ENCODE measurements around the gene CBY2.
"Not testable (repeated sequence)": the region's sequence is repeated elsewhere in the genome, so short reads cannot be mapped to it uniquely, and the experiment has no call there.

CBY2 gene, protein sequence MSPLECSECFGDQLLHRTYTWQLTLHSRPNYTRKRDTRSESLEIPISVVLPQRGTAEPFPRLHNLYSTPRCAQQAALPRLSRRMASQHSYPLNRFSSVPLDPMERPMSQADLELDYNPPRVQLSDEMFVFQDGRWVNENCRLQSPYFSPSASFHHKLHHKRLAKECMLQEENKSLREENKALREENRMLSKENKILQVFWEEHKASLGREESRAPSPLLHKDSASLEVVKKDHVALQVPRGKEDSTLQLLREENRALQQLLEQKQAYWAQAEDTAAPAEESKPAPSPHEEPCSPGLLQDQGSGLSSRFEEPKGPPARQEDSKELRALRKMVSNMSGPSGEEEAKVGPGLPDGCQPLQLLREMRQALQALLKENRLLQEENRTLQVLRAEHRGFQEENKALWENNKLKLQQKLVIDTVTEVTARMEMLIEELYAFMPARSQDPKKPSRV

DNA sequence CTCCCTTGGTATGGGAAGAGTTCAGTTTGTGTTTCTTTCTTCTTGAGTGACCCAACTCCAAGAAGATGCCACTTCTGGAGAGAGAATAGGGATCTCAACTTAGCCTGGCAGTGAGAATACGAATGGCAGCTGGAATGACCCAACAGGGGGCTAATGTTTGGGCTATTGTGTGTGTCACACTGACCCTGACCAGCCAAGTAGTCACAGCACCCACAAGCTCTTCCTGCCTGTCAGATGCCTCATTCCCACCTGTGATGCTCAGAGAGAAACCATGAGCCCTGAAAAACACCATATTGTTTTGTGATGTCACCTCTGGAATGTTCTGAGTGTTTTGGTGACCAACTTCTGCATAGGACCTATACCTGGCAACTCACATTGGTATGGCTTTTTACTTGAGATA, at the start of gene CBY2:
Gene CBY2, plus strand, starts transcription at position 233 of the 400 bp plus-strand sequence. Its CDS starts 71 bp downstream, at position 304.
- DNase-seq (ENCODE audit: low spot score): no peak

DNA sequence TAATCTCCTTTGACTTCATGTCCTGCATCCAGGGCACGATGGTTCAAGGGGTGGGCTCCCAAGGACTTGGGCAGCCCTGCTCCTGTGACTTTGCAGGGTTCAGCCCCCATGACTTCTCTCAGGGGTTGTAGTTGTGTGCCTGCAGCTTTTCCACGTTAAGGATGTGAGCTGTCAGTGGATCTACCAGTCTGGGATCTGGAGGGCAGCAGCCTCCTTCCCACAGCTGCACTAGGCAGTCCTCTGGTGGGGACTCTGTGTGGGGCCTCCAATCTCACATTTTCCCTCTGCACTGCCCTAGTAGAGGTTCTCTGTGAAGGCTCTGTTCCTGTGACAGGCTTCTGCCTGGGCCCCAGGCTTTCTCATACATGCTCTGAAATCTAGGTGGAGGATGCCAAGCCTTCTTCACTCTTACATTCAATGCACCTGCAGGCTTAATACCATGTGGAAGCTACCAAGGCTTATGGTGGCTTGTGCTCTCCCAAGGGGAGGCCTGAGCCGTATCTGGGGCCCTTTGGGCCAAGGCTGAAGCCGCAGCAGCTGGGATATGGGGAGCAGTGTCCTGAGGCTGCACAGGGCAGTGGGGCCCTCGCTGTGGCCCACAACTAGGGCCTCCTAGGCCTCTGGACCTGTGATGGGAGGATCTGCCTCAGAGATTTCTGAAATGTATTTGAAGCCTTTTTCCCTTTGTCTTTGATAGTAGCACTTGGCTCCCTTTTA, 47.3 kb upstream of the CBY2 start:
- DNase-seq (ENCODE audit: low spot score): no peak

DNA sequence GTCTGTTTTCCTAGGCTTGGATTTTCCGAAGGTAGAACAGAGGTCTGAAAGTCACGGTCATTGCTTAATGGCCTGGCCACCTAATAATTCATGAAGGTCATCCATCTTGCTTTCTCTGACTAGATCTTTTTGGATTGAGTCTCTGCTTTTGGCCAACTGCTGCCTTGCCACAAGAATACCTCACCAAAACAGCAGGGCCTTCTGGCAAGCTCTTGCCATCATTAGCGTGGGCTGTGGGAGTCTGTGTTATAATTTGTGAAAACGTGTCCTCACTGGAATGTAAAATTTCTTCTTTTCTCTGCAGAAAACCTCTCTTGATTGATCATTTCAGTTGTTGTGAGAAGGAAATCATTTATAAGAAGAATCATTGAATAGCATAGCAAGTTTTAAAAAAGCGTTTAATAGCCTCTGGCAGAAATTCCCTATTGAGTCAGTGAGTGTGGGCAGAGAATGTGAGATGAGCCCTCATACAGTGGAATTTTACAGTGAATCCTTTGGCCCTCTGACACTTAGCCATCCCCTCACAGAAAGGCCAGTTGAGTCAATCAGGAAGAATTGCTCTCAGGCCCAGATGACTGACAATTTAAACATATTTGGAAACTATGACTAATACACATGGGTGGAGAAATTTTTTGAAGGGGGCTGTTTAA, 43.4 kb upstream of the CBY2 start:
- no peak for DNase-seq (ENCODE audit: low spot score)

DNA sequence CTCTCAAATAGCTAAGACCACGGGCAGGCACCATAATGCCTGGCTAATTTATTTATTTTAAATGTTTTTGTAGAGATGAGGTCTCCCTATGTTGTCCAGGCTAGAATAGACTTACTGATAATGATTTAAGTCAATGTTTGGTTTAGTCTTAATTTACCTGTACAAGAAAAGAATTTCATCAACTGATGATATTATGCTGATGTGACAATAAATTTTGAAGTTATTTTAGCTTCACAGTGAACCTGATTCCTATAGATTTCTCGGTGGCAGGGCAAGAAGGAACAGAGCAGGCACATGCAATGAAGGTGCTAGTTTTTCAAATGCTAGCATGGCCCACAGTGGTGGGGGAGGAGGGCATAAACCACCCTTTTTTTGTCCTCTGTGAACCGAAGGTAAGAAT, 42.6 kb upstream of the CBY2 start:
- DNase-seq (ENCODE audit: low spot score): no peak

DNA sequence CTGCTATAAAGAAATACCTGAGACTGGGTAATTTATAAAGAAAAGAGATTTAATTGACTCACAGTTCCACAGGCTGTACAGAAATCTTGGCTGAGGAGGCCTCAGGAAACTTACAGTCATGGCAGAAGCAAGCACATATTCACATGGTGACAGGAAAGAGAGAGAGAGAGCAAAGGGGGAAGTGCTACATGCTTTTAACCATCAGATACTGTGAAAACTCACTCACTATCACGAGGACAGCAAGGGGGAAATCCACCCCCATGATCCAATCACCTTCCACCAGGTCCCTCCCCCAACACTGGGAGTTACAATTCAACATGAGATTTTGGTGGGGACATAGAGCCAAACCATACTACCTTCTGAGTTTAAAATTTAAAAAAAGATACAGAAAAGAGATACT, 41.7 kb upstream of the CBY2 start:
- DNase-seq (ENCODE audit: low spot score): not testable (repeated sequence)

DNA sequence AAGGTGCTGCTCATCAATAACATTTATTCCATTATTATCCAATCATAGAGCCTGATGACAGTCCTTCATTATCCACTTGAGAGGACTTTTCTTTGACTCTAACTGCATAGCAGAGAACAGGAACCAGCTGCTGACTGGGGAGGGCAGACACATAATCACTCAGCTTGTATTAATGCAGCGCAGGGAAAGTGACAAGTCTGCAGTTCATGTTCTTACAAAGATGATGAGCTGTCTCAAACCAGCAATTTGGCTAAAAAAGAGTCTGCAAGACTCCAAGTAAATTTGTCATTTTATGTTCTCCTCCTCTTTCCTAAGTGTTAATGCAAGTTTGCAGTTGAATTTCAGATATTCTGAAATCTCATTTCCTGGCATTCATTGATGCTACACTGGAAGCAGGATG, 40.0 kb upstream of the CBY2 start:
- DNase-seq (ENCODE audit: low spot score): no peak

DNA sequence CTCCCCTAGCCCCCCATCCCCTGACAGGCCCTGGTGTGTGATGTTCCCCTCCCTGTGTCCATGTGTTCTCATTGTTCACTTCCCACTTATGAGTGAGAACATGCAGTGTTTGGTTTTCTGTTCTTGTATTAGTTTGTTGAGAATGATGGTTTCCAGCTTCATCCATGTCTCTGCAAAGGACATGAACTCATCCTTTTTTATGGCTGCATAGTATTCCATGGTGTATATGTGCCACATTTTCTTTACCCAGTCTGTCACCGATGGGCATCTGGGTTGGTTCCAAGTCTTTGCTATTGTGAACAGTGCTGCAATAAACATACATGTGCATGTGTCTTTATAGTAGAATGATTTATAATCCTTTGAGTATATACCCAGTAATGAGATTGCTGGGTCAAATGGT, 39.2 kb upstream of the CBY2 start:
- DNase-seq (ENCODE audit: low spot score): not testable (repeated sequence)

DNA sequence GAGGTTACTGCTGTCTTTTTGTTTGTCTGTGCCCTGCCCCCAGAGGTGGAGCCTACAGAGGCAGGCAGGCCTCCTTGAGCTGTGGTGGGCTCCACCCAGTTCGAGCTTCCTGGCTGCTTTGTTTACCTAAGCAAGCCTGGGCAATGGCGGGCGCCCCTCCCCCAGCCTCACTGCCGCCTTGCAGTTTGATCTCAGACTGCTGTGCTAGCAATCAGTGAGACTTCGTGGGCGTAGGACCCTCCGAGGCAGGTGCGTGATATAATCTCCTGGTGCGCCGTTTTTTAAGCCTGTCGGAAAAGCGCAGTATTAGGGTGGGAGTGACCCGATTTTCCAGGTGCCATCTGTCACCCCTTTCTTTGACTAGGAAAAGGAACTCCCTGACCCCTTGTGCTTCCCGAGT, 32.5 kb upstream of the CBY2 start:
- DNase-seq (ENCODE audit: low spot score): not testable (repeated sequence)

DNA sequence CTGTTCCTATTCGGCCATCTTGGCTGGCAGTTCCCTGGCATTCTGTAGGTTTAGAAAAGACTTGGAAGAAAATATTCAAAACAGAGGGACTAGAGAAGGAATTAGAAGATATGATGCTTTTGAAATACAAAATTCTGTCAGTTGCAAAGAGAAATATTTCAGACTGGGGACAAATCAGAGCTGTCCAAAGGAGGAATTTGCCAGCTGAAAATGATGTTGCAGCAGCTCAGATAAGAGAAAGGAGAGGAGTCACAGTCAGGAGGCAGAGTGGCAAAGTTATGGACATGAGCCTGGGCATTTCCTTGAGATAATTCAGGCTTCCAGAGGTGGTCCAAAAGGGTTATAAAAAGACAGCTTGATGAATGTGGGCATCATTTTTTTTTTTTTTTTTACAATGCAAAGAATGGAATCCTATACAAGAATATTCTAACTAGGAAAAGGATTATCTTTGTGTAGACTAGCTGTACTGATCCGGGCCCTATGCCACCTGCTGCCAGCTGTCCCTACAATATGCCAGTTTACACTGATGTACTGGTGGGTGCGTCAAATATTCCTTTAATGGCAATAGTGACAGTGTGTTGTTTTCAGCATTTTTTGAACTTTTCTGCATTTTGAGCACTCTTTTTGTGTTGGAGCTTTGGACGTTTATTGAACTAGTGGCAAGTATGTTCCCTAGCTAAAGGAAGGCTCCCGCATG, 31.8 kb upstream of the CBY2 start:
- no peak for DNase-seq (ENCODE audit: low spot score)

DNA sequence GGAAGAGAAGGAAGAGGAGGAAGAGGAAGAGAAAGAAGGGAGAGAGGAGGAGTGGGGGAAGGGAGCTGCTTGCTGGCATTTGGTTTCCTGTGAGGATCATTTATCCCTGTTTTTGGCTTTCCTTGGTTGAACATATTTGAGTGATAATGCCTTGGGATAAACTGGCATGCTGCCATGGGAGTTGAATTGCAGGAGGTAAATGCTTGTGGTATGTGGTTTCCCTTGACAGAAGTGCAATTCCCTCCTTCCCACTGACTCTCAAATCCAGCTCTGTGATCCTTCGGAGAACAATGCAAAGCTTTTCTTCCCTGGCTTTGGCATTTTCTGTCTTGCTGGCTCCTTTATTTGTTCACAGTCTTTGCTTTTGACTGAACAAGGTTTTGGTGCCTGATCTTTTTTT, 27.2 kb upstream of the CBY2 start:
- no peak for DNase-seq (ENCODE audit: low spot score)

DNA sequence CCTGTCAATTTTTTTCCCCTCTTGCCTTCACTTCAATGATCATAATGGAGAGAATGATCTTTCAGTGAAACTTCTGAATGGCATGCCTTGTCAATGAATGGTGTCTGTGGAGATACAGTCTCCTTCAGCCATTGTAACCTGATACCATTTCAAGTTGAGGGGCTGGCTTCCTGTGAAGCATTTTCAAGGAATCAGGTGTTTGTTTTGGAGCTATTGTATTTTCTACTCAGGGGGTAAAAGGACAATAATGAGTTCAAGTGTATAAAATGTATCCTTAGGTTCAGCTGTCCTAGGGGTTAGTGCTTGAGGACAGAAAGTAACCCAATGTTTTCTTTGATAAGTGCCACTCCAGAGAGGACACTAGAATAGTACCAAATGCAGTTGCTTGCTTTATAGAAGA, 23.8 kb upstream of the CBY2 start:
- DNase-seq (ENCODE audit: low spot score): no peak

DNA sequence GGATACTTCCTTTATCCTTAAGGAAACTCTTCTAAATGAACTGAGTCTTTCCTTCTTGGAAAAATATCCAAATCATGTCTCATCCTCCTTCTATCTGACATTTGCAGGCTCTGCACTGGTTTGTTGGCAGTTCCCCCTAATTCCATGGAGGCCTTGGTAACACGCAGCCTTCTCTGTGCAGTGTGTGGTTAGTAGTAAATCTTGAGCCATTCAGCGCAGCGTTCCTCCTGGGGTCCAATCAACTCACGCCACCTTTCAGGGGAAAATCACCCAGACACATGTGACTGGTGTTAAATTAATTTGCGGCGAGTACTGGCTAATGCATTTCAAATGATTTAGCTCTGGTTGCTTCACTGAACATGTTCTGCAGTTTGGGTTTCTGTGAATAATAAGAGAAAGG, 21.0 kb upstream of the CBY2 start:
- no peak for DNase-seq (ENCODE audit: low spot score)

DNA sequence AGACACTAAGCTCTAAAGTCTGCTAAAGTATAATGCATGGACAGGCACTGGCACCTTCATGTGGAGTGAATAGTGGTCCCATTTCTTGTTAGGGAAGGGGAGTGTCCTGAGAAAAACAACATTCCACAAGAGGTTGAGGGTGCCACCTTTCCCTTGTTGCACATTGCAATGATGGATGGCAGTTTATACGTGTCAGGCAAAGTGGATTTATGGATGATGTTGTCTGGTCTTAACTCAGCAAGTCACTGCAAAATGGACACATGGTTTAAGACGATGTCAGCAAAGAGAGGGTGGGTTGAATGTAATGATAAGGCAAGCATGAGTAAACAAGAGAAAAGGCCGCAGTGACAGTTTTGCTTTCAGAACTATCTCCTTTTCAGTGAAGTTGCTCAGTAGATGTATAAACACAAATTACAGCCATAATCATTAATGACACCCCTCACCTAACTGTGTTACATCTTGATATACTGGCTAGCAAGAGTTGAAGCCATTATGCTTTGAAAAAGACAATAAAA, 19.6 kb upstream of the CBY2 start:
- DNase-seq (ENCODE audit: low spot score): no peak

DNA sequence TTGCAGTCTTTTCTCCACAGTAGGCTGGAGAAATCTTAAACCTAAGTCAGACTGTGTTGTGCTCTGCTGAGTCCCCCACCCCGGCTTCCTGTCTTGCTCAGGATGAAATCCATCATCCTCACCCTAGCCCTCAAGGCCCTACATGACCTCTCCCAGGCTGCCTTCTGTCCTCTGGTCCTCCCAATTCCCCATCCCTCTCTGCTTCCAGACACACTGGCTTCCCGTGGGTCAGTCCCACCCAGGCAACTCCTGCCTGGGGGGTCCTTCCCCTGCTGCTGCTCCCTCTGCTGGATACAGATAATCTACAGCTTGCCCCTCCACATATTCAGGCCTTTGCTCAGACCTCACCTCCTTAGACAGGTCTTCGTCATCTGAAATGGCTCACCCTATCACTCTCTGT, 18.4 kb upstream of the CBY2 start:
- no peak for DNase-seq (ENCODE audit: low spot score)

DNA sequence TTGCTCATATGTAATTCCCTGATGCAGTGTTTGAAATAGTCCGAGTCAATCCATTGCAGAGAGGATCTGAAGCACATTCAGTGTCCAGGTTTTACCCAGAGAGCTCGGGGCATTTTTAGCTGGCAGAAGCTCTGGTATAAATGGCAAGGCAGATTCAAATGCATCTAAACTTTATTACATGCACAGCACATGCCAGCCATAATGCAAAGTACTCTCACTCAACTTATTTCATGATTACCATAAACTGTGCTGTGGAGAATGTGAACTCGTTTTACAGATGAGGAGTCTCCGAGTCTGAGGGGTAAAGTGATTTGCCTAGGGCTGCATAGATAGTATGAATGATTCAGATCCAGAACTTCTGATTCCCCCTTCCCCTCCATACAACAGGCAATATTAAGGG, 13.5 kb upstream of the CBY2 start:
- no peak for DNase-seq (ENCODE audit: low spot score)

DNA sequence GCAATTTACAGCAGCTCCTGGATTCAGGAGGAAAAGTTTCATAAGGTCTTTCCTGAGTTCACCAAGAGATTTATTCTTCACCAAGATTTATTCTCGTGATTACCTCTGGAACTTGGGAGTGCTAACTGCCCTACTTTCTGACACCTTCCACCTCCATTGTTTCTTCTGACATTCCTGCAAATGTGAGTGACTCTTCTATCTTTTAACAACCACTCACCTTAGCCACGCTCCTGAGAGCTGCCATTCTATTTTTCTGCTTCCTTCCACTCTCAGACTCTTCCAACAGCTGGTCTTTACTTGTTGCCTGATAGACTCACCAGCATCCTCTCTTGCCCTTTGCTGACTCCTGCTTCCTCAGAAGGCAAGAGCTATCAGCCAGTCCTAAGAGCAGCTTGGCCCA, 11.5 kb upstream of the CBY2 start:
- DNase-seq (ENCODE audit: low spot score): no peak

DNA sequence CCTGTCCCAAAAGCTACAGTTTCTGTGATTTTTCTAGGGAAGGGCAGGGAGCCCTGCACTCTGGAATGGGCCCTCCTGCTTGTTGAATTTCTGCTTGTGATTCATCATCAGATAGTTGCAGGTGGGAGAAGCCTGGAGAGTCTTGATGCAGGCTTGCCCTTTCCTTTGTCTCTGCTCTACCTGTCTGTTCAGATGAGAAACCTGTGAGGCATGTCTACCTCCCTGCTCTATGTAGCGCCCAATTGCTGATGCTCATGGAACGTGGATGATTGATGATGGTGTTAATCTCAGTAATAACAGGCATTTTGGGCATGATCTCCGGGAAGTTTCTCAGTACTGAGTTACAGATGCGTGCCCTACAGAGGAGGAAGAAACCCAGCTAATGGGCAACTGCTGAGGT, 10.9 kb upstream of the CBY2 start:
- no peak for DNase-seq (ENCODE audit: low spot score)

DNA sequence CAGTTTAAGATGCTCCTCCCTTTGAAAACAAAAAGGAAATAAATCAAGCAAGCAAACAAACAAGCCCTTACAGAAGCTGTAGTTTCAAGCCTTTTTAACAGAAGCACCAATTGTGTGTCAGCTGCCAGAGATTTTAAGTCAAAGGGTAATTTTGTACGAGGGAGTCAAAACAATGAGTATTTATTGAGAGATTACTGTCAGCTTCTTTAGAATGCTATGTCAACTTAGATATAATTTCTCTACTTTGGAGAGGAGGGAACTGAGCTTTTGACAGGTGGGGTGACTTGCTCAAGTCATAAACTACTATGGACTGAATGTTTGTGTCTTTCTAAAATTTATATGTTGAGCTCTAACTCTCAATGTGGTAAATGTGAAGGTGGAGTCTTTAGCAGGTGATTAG, 10.5 kb upstream of the CBY2 start:
- no peak for DNase-seq (ENCODE audit: low spot score)

DNA sequence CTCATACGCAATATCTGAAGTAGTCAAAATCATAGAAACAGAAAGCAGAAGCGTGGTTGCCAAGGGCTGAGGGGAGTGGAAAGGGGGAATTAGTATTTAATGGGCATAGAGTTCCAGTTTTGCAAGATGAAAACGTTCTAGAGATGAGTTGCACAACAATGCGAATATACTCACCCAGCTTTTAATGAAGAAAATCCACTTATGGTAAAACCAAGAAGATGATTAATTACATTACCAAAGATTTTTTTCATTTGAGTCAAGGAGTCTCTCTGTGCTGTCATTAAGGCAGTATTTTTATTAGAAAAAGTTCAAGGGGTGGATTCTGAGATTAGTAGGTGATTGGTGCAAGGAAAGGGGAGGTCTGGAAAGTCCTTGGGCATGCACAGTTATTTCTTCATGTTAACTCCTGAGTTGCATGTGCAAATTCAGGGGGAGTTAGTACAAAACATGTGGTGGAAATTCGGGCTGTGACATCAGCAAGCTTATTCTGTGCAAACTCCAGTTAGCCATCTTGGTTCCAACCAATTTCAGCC, 6.9 kb upstream of the CBY2 start:
- DNase-seq (ENCODE audit: low spot score): no peak

DNA sequence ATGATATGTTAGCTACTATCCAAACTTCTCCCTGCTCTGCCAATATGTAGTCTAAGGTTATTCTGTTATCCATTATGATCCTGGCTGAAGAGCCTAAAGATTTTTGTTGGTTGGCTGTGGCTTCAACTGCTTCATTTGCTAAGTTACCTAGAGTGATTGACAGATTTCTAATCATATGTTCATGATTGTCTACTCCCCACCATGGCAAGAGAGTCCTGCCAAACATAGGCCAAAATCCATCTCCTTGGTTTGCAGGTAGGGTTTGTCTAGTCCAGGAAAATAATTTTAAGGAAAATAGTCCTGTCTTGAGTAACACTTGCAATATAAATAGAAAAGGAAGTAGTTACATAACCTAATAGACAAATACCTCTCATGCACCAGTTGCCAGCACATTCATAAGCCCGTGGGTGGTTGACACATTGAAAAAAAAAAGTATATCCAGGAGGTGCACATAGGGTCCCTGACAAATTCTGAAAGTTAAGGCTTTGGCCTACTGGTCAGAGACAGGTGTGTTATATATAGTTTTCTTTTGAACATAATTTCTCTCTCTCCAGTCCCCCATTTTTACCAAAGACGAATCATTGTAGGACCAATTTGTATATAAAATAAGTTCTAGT, 5.4 kb upstream of the CBY2 start:
- no peak for DNase-seq (ENCODE audit: low spot score)

All from ecto neural progenitor cell (in vitro differentiated cells).